GM12864 (cell line): Measurements from ENCODE around the gene SIK1.
"Not testable (repeated sequence)": the region's sequence is repeated elsewhere in the genome, so short reads cannot be mapped to it uniquely, and the experiment has no call there.

Experiments used
- DNase-seq: peaks from one replicate; pipeline ENCODE4 v3.0.0-alpha.2; 2011; ENCODE audit warnings: low read depth
- H3K4me3 ChIP-seq: 2 replicates; pipeline ENCODE4 v1.5.1; 2011; ENCODE audit warnings: mild to moderate bottlenecking, low read depth, low read length, control low read depth
- TF ChIP-seq, protein P1 (sequence below): IDR thresholded peaks from 2 replicates; pipeline ENCODE4 v1.5.1; 2011; ENCODE audit warnings: low read depth, mild to moderate bottlenecking, moderate library complexity, low read length, control low read depth, inconsistent platforms; ENCODE audit errors: missing control alignments

Gene SIK1

DNA sequence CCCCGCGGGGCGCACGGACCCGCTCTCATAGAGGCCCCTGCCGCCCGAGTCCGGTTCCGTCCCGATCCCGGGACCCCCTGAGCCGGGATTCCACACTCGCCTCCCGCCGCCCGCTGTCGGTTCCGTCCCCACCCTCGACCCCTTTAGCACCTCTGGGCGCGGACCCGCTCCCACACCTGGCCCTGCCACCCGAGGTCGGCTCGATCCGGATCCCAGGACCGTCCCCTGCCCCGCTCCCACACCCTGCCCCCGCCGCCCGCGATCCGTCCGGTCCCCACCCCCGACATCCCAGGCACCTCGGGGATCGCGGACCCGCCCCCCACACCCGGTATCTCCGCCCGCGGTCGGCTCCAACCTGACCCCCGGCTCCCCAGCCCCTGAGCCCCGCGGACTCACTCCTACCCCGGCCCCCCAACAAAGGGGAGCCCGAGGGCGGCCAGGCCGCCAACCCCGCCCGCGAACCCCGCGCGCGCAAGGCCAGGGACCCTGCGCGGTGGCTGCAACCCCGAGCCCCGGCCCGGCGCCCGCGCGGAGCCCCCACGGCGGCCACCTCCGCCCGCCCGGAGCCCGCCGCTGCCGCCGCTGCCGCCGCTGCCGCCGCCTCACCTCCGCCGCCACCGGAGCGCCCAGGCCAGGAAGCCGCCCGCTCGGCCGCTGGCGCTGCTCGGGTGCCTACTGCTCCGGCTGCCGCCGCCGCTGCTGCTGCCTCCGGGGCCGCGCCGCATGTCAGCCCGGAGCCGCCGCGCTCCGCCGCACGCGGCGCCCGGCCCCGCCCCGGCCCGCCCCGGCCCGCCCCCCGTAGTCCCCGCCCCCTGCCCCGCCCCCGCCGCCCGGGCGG lies at the start of gene SIK1:
TSS of gene SIK1 (minus strand) at position 728 of the 838 bp plus-strand sequence. CDS start 953 bp downstream, outside the sequence.
- not testable (repeated sequence) for DNase-seq

DNA sequence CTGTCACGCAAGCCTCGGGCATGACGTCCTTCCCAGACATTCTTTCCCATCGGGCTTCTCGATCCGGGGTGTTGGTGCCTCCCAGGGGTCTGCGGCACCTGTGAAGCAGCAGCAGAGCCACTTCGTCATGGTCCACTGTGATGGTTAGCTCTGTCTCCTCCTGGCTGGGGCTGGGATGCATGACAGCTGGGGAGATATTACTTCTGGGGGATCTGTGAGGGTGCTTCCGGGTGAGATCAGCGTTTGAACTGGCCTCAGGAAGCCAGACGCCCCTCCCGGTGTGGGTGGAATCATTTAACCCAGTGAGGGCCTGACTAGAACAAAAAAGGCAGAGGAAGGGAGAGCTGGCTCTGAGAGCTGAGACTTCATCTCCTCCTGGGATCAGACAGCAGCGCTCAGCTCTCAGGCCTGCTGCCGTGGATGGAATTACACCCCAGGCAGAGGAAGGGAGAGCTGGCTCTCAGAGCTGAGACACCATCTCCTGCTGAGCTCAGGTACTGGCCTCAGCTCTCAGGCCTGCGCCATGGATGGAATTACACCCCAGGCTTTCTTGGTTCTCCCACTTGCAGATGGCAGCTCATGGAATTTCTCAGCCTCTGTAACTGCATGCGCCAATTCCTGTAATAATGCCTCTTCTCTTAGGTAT lies 44.8 kb upstream of the SIK1 start:
- DNase-seq, H3K4me3 ChIP-seq: not testable (repeated sequence)

More for the DNA sequence above, at the start of gene SIK1:
- H3K4me3 ChIP-seq, result not testable (repeated sequence)

DNA sequence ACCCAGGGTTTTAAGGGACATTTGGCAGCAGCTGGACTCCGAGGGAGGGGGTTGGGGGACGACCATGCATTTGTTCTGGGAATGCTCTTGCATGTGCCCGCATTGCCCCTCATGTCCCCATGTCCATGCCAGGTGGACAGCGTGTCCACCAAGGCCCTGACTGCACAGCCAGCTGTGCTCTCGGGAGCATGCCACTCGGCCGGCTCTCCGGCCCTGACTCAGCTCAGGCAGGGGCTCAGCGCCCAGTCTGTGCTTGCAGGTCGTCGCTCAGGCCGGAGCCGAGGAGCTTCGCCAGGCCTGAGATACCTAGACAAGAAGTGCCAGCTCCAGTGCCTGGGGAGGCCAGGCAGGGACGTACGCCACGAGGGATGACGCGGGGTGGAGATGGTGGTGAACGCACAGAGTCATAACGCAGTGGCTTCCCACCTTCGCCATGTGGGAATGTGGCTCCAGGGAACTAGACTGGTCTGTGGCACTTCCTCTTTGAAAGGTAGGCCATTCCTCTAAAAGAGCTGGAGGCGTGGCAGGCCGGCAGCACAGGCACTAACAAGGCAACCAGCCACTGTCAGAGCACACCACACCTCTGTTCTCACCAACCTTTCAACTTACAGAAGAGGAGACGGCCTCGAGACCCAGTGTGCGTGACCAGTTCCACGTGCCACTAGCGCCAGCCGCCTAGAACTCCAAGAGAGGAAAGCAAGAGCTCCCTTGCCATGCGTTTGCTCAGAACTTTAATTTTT lies 43.0 kb upstream of the SIK1 start:
- not testable (repeated sequence) for H3K4me3 ChIP-seq, DNase-seq

DNA sequence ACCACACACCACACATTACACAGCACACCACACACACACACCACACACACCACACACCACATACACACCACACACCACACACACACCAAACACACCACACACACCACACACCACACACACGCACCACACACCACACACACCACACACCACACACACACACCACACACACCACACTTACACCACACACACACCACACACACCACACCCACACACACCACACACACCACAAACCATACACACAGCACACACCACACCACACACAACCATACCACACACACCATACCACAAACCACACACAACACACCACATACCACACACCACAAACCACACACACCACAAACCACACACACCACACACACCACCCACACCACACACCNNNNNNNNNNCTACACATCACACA lies 40.9 kb upstream of the SIK1 start:
- TF ChIP-seq, protein P1, sequence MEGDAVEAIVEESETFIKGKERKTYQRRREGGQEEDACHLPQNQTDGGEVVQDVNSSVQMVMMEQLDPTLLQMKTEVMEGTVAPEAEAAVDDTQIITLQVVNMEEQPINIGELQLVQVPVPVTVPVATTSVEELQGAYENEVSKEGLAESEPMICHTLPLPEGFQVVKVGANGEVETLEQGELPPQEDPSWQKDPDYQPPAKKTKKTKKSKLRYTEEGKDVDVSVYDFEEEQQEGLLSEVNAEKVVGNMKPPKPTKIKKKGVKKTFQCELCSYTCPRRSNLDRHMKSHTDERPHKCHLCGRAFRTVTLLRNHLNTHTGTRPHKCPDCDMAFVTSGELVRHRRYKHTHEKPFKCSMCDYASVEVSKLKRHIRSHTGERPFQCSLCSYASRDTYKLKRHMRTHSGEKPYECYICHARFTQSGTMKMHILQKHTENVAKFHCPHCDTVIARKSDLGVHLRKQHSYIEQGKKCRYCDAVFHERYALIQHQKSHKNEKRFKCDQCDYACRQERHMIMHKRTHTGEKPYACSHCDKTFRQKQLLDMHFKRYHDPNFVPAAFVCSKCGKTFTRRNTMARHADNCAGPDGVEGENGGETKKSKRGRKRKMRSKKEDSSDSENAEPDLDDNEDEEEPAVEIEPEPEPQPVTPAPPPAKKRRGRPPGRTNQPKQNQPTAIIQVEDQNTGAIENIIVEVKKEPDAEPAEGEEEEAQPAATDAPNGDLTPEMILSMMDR, result no peak
- no peak overlapping the region for H3K4me3 ChIP-seq
- no peak for DNase-seq

DNA sequence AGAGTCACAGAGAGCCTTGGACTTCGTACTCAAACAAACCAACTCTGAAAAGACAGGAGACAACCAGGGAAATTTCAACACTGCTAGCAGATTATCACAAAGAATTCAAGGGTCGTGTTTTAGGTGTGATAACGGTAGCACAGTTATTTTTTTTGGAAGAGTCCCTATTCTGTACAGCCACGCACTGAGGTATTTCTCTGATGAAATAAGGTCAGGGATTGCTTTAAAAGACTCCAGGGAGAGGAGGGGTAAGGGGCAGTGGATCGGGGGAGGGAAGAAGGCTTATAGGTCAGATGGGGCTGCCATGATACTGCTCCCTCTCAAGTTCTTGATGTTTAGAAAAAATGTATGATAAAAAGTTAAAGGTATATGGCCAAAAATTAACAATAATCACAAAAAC lies 38.2 kb upstream of the SIK1 start:
- not testable (repeated sequence) for H3K4me3 ChIP-seq, DNase-seq

DNA sequence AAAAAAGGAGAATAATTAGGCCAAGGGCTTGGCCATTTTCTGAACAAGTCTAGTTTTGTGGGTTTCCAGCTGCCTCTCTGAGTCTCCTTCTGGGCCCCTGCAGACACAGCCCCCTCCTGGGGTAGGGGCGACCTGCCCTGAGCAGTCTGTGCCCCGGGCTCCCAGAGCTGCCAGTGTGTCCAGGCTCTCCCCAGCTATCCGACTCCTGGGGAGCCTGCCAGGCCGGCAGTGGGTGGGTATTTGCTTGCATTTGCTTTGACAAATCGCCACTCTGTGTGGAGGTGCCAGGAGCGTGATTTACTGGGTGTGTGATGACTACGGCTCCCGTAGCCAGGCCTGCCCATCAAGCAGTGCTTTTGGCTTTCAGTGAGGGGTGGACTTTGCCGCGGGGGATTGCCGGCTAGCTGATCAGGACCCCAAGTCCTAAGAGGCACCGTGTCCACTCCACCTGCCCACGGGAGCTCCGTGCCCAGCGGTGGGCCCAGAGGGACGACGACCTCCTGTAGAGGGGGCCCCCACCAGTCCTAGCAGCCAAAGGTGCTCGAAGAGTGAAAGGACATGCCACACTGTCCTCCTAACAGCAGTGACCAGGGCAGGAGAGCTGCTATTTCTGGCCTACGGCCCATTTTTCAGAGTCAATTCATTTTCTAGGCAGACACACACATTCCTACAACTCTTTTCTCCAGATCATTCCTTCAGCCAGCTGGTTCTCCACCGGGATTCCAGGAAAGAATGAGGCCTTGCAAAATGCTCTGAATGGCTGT lies 36.7 kb upstream of the SIK1 start:
- DNase-seq, H3K4me3 ChIP-seq: not testable (repeated sequence)

DNA sequence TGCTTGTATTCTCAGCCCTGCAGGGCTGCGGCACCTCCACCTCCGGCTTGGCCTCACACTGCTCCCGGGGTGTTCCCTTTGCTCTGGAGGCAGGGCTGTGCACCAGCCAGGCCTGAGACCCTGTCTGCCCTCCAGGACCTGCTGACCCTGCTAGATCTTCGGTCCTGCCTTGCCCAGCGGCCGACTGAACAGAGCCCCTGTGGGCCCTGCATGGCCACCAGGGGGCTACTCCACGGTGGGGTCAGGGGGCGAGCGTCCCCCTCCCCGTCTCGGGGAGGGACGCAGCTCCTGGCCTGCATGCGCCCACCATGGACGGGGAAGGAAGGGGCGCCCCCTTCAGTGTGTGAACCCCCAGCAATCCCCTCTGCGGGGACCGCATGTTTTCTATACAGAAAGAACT lies 36.0 kb upstream of the SIK1 start:
- DNase-seq, result not testable (repeated sequence)

DNA sequence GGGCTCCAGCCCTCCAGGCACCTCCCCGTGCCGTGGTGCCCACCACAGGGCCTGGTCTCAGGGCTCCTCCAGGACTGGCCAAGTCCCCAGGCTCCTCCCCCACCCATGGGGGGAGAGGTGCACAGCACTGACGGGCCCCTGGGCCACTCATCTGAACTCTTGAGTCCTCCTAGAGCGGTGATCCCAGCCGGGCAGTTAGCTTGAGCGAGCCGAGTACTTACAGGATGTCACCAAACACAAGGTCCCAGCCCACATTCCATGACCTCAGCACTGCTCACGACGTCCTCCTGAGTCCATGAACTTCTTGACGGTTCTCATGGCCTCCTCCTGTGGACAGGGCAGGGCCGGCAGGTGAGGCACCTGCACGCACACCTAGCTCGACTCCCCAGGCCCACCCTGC lies 33.5 kb upstream of the SIK1 start:
- not testable (repeated sequence) for DNase-seq, H3K4me3 ChIP-seq

More for the DNA sequence above, 36.0 kb upstream of the SIK1 start:
- H3K4me3 ChIP-seq, result not testable (repeated sequence)

DNA sequence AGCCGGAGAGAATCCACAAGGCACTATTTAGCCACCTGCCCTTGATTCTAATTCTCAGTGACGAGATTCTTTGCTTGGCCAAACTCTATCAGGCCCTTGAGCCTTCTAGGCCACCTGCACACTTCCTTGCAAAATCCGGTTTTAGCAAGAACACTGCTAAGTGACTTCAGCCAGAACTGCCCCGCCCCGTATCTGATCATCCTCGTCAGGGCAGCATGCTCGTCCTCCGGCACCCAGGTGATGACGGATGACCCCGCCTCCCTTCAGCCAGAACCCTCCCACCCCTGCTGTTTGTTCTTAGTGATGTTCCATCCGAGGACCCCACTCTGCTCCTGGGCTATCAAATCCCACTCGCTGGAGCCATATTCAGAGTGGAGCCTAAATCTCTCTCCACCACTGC lies 32.1 kb upstream of the SIK1 start:
- DNase-seq, result not testable (repeated sequence)

DNA sequence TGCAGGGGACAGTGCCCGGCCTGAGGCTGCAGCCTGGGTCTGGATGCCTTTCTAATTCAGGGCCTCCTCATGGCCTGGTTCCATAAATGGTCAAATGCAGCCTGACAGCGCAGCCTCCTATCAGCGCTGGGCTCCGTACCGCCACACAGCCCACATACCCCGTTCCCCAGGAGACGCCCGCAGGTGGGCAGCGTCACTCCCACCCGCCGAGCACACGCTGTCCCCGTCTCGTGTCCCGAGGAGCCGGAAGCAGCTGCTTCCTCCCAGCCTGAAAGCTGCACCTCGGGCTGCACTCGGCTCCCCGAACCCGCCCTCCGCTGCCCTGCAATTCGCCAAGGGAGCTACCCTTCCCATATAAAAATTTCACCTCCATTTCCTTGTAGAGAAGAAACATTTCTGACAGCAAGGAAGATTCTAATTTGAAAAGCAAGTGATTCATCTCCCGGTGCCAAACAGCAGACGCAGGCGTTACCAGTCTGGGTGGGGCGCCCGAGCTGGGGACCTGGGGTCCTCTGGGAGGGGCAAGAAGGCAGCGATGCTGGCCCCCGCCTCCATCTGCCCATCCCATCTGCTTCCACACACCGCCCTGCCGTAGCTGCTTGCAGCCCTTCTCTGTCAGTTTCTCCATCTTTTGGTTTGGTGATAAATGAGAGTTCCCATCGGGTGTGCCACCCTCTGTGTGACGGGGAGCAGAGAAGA lies 29.8 kb upstream of the SIK1 start:
- not testable (repeated sequence) for DNase-seq, H3K4me3 ChIP-seq

More for the DNA sequence above, 32.1 kb upstream of the SIK1 start:
- H3K4me3 ChIP-seq, result not testable (repeated sequence)

DNA sequence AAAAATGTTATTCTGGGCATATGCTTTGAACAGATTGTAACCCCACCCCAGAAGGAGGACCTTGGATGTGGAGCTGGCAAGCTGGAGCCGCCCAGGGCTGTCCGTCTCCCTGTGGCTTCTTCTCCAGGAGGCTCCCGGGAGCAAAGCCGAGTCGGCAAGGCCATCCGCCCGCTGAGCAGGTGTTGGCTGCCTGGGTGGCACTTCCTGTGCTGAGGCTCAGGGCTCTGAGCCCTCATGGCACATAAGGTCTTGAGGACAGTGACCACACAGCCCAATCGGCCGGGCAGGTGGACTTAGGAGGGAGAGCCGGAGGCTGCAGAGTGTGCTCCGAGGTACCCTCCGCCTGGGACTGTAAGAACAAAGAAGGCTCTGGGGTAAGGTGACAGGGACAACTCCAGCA lies 28.8 kb upstream of the SIK1 start:
- H3K4me3 ChIP-seq, DNase-seq: not testable (repeated sequence)

DNA sequence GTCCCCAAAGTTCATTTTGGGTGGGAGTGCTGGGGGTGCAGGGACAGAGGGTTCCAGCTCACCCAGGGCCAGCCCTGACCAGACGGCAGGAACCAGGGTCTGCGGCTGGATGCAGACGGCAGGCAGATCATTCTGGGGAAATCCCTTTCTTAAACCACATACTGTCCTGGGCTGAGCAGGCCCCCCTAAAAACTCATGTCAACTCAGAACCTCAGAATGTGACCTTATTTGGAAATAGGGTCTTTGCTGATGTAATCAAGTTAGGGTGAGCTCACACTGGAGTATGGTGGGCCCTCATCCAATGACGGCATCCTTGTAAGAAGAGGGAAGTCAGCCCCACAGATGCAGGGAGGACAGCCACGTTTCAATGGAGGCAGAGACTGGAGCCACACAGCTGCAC lies 27.2 kb upstream of the SIK1 start:
- not testable (repeated sequence) for DNase-seq, H3K4me3 ChIP-seq

DNA sequence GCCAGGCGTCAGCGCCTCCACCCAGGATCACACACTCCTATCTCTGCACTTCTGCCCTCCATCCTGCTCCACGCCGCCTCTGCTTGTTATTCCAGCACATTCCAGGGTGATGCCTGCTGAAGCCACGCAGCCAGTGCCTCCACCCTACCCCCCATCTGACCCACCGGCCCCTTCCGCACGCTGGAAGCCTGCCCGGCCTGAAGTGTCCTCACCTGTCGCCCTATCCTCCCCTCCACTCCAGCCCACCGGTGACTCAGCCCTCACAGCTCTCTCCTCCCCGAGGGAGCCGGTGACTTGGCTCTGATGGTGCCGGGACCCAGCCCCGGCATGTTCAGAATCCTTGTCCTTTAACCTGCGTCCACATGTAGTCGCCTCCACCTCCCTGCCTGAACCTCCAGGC lies 24.9 kb upstream of the SIK1 start:
- DNase-seq, H3K4me3 ChIP-seq: not testable (repeated sequence)

DNA sequence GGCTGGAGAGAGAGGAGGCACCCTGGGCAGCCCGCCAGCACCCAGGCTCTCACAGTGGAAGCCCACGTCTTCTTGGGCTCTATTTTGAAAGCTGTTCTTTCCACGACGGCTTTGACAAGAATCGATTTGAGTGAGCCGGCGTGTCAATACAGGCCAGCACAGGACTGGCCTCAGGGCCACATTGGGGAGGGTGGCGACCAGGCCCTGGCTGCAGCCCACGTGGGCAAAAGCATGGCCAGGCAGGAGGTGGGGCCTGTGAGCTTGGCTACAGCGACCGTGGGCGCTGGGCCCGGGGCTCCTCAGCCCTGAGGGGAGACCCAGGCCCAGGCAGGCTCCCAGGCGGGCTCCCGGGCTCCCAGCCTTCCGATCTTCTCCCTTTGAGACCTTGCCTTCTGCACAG lies 23.4 kb upstream of the SIK1 start:
- DNase-seq, H3K4me3 ChIP-seq: not testable (repeated sequence)

DNA sequence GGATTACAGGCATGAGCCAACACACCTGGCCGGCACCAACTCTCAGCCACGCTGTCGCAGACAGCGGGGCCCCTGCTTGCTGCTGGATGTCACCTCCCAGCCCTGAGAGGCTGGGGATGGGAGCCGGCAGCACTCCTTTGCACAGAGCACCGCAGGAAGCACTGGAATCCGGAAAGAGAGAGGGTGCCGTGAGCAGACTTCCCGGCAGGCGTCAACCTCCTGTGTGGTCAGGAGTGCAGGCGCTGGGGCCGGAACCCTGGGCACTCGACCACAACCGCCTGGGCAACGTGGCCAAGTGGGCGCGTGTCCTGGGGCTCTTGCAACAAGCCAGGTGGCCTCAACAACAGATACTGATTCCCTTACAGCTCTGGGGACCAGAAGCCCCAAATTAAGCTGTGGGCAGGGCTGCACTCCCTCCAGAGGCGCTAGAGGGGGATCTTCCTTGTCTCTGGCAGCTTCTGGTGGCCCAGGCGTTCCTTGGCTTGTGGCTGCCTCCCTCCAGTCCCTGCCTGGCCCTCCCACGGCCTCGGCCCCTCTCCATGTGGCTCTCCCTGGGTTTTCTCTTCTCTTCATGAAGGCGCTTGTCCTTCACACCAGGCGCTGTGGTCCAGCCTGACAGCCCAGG lies 20.5 kb upstream of the SIK1 start:
- DNase-seq, H3K4me3 ChIP-seq: not testable (repeated sequence)

DNA sequence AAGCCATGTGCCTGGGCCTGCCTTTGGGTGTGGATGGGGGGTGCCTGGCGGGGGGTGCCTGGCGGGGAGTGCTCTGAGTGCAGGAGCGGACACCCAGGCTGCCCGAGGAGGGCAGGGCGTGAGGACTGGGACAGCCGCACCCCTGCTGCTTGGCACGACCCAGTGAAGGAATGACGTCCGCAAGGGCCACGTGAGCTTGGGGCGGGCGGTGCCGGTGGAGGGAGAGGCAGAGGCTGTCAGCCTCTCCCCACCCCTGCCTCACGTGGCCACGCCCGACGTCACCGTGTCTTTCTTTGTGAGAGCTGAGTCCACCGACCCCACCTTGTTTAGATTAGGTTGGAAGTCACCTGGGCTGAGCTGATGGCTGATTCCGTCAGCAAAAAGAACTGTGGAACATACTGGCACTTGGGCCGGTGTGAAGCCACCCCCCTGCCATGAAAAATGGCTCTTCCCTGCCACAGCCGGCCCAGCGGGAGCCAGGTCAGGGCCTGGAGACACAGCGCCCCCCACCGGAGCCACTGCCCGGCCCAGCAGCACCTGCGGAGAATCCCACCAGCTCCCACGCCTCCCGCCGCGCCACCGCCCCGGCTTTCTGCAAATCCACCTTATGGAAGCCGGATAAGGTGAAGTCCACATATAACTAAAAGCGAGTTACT lies 19.5 kb upstream of the SIK1 start:
- H3K4me3 ChIP-seq, DNase-seq: not testable (repeated sequence)
